ENCODE results near the gene SCARB1. TPM values are rescaled to one million over a fixed set of nuclear protein-coding genes. Genes with fewer than 3 reads are reported as not detected.

Gene SCARB1
- total RNA-seq, 1 experiment from 2014 or later: 106 TPM

DNA sequence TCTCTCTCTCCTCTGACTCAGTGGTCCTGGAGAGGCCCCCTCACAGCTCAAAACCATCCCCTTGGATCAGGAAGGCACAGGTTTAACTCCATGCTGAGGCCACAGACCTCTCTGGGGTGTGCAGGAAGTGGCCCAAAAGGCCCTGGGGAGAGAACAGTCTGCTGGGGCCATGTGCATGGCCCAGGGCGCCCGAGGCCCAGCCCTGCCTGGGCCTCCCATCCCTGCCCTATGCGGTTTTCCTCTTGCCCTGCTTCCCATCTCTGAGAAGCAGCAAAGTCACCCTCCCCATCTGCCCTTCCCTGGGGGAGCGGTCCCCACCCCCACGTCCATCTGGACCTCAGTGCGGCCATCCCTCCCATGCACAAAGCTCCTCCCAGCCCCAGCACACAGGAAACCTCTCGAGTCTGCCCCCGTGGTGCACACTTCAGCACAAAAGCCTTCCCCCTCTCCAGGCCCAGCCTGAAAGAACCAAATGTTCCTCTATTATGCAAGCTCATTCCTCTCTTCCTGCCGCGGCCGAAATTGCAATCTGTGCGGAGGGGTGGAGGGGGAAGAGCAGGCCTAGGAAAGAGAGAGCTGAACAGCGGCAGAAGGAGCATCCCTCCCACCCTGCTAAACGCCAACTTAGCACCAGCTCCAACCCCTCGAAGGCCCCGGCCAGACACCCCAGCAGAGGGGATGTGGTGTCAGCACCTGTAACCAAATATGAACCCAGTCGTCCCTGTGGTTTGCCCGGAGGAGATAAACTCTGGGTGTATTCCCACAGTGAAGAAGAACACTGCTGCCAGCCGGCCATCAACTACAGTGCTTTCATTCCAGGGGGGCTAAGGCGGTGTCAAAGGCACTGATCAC is 108.5 kb downstream of the SCARB1 start:
- DNase-seq: no peak
- Mint-ChIP-seq H3K27ac (ENCODE audit: unreplicated experiment) (no peak overlapping the region), H3K36me3 (ENCODE audit: insufficient read depth, unreplicated experiment) (no peaks in the 10 kb centered on the region), H3K4me1 (ENCODE audit: low read depth, unreplicated experiment) (no peaks in the 10 kb centered on the region), H3K27me3 (ENCODE audit: insufficient read depth, unreplicated experiment) (peaks cover 3% of the 10 kb centered on the region), H3K4me3 (ENCODE audit: unreplicated experiment) (no peak overlapping the region), H3K9me3 (ENCODE audit: unreplicated experiment) (peaks cover 20% of the 10 kb centered on the region)
- TF ChIP-seq CTCF (IDR thresholded peaks at IDR 0.05; ENCODE audit: insufficient read depth in 1 of 2, low read depth in 1 of 2, low read length in 1 of 2, severe bottlenecking in 1 of 2, unreplicated experiment in 1 of 2): no peak
- POLR2A ChIA-PET: no interaction called here
- intact Hi-C loops (cut with micrococcal nuclease; ENCODE audit: unreplicated experiment): loop anchor here (5.0 kb wide), 1 partner anchor 188 kb away; the partner anchor contains the start of gene NCOR2
- no peak overlapping the region for H3K4me3 ChIP-seq (ENCODE audit: low read depth, low read length)
- no peaks in the 10 kb centered on the region for H3K4me1 ChIP-seq
- BruUV-seq (replicated peaks): no TSS peak
- CTCF ChIA-PET: interaction anchor here (0.6 kb wide), 1 partner anchor 375 kb away, joined by 5 read pairs; no protein-coding TSS in a partner anchor
- no peaks in the 10 kb centered on the region for H3K9me3 ChIP-seq
- no peaks in the 10 kb centered on the region for H3K36me3 ChIP-seq (ENCODE audit: control insufficient read depth, insufficient read depth, low read length)
- no peaks in the 10 kb centered on the region; the same call in 1 of the 2 replicates for H3K27me3 ChIP-seq (replicated peaks; ENCODE audit: control insufficient read depth, insufficient read depth, low read length)

GRCh38 chr12:124754491-124754890 is 109.2 kb downstream of the SCARB1 start:
- Histone ChIP-seq H3K4me3 (ENCODE audit: low read depth, low read length) (no peak overlapping the region), H3K9me3 (no peaks in the 10 kb centered on the region), H3K4me1 (no peaks in the 10 kb centered on the region), H3K27me3 (replicated peaks; ENCODE audit: control insufficient read depth, insufficient read depth, low read length) (no peaks in the 10 kb centered on the region; the same call in 1 of the 2 replicates), H3K36me3 (ENCODE audit: control insufficient read depth, insufficient read depth, low read length) (no peaks in the 10 kb centered on the region)
- no TSS peak for BruUV-seq (replicated peaks)
- ChIA-PET POLR2A (no interaction called here), CTCF (no interaction called here)
- Mint-ChIP-seq H3K27me3 (ENCODE audit: insufficient read depth, unreplicated experiment) (peaks cover 3% of the 10 kb centered on the region), H3K4me1 (ENCODE audit: low read depth, unreplicated experiment) (no peaks in the 10 kb centered on the region), H3K27ac (ENCODE audit: unreplicated experiment) (no peak overlapping the region), H3K36me3 (ENCODE audit: insufficient read depth, unreplicated experiment) (no peaks in the 10 kb centered on the region), H3K4me3 (ENCODE audit: unreplicated experiment) (no peak overlapping the region), H3K9me3 (ENCODE audit: unreplicated experiment) (peaks cover 20% of the 10 kb centered on the region)
- TF ChIP-seq CTCF (IDR thresholded peaks at IDR 0.05; ENCODE audit: insufficient read depth in 1 of 2, low read depth in 1 of 2, low read length in 1 of 2, severe bottlenecking in 1 of 2, unreplicated experiment in 1 of 2): no peak
- intact Hi-C loops (cut with micrococcal nuclease; ENCODE audit: unreplicated experiment): loop anchor here (5.0 kb wide), 1 partner anchor 187 kb away; the partner anchor contains the start of gene NCOR2
- no peak for DNase-seq

GRCh38 chr12:124753993-124754392 is 109.7 kb downstream of the SCARB1 start:
- POLR2A ChIA-PET: no interaction called here
- BruUV-seq (replicated peaks): no TSS peak
- intact Hi-C loops (cut with micrococcal nuclease; ENCODE audit: unreplicated experiment): loop anchor here (5.0 kb wide), 1 partner anchor 187 kb away; the partner anchor contains the start of gene NCOR2

More at GRCh38 chr12:124753993-124754392, 109.7 kb downstream of the SCARB1 start:
- no peak for TF ChIP-seq CTCF (IDR thresholded peaks at IDR 0.05; ENCODE audit: insufficient read depth in 1 of 2, low read depth in 1 of 2, low read length in 1 of 2, severe bottlenecking in 1 of 2, unreplicated experiment in 1 of 2)
- peaks cover 3% of the 10 kb centered on the region for H3K27me3 Mint-ChIP-seq (ENCODE audit: insufficient read depth, unreplicated experiment)
- H3K27ac Mint-ChIP-seq (ENCODE audit: unreplicated experiment): no peak overlapping the region
- H3K4me3 ChIP-seq (ENCODE audit: low read depth, low read length): no peak overlapping the region
- no peaks in the 10 kb centered on the region for H3K4me1 Mint-ChIP-seq (ENCODE audit: low read depth, unreplicated experiment)
- no peaks in the 10 kb centered on the region for H3K9me3 ChIP-seq
- no peaks in the 10 kb centered on the region for H3K36me3 Mint-ChIP-seq (ENCODE audit: insufficient read depth, unreplicated experiment)
- no peaks in the 10 kb centered on the region for H3K4me1 ChIP-seq
- CTCF ChIA-PET: no interaction called here
- no peak for DNase-seq
- H3K27me3 ChIP-seq (replicated peaks; ENCODE audit: control insufficient read depth, insufficient read depth, low read length): no peaks in the 10 kb centered on the region; the same call in 1 of the 2 replicates
- peaks cover 20% of the 10 kb centered on the region for H3K9me3 Mint-ChIP-seq (ENCODE audit: unreplicated experiment)
- no peaks in the 10 kb centered on the region for H3K36me3 ChIP-seq (ENCODE audit: control insufficient read depth, insufficient read depth, low read length)
- no peak overlapping the region for H3K4me3 Mint-ChIP-seq (ENCODE audit: unreplicated experiment)
